Measurements from ENCODE around the gene ACACA. TPM values are rescaled to one million over a fixed set of nuclear protein-coding genes. Genes with fewer than 3 reads are reported as not detected.
A peak's percentile ranks its signal among the peaks of the same experiment; 100 is the strongest.

ACACA gene
- total and polyA plus RNA-seq, 2 experiments from 2014 or later, result 59.6 to 164 TPM

- Histone ChIP-seq H3K36me3 (ENCODE audit: insufficient read depth) (peaks cover 11% of the 10 kb centered on the region; the same call in 1 of the 2 replicates), H3K4me1 (ENCODE audit: insufficient read depth) (0 out of 2 replicates have a peak, but pooled peaks cover 4% of the 10 kb centered on the region), H3K4me3 (no peak overlapping the region), H3F3A (replicated peaks; ENCODE audit: low read depth) (no peaks in the 10 kb centered on the region), H3K79me2 (replicated peaks; ENCODE audit: insufficient read depth) (peaks cover 3% of the 10 kb centered on the region; the same call in 1 of the 2 replicates), H3K27ac (ENCODE audit: low read depth) (no peak overlapping the region), H3K27me3 (ENCODE audit: insufficient read depth) (no peaks in the 10 kb centered on the region), H3K9me2 (ENCODE audit: insufficient read depth) (no peaks in the 10 kb centered on the region), H4K20me1 (replicated peaks; ENCODE audit: insufficient read depth) (0 out of 2 replicates have a peak, but pooled peaks cover 6% of the 10 kb centered on the region), H2AFZ (no peak overlapping the region), H3K4me2 (no peak overlapping the region)
- no peak; the same call in 2 of the 3 replicates for ATAC-seq
- H3K36me3 Mint-ChIP-seq (ENCODE audit: low read depth), result peaks cover 12% of the 10 kb centered on the region; the same call in 1 of the 3 replicates
- H3K27me3 Mint-ChIP-seq (ENCODE audit: insufficient read depth, low read depth, poor library complexity), result peaks cover 2% of the 10 kb centered on the region
- H3K4me1 Mint-ChIP-seq, result peaks cover 23% of the 10 kb centered on the region
- H3K27ac Mint-ChIP-seq, result peak overlapping the region; percentile 39; the same call in 1 of the 2 replicates
- no peak overlapping the region for H3K4me3 Mint-ChIP-seq
- no peak for DNase-seq (ENCODE audit: low spot score)
- H3K9me3 Mint-ChIP-seq, result no peaks in the 10 kb centered on the region
- no peak for TF ChIP-seq ETS1 (IDR thresholded peaks at IDR 0.05)
- TF ChIP-seq ZNF331 (CRISPR knock-in tag; IDR thresholded peaks at IDR 0.05; ENCODE audit: low read depth), result no peak
- TF ChIP-seq ZNF114 (CRISPR knock-in tag; IDR thresholded peaks at IDR 0.05), result no peak
- TF ChIP-seq STAT1 (IDR thresholded peaks at IDR 0.05; ENCODE audit: unreplicated experiment), result no peak
- no peak for TF ChIP-seq ZNF462 (CRISPR knock-in tag; IDR thresholded peaks at IDR 0.05)
- no peak for TF ChIP-seq JUNB (IDR thresholded peaks at IDR 0.05; ENCODE audit: unreplicated experiment)
- TF ChIP-seq CREB1 (CRISPR knock-in tag; IDR thresholded peaks at IDR 0.05; ENCODE audit: low read depth), result no peak
- TF ChIP-seq, protein P1, sequence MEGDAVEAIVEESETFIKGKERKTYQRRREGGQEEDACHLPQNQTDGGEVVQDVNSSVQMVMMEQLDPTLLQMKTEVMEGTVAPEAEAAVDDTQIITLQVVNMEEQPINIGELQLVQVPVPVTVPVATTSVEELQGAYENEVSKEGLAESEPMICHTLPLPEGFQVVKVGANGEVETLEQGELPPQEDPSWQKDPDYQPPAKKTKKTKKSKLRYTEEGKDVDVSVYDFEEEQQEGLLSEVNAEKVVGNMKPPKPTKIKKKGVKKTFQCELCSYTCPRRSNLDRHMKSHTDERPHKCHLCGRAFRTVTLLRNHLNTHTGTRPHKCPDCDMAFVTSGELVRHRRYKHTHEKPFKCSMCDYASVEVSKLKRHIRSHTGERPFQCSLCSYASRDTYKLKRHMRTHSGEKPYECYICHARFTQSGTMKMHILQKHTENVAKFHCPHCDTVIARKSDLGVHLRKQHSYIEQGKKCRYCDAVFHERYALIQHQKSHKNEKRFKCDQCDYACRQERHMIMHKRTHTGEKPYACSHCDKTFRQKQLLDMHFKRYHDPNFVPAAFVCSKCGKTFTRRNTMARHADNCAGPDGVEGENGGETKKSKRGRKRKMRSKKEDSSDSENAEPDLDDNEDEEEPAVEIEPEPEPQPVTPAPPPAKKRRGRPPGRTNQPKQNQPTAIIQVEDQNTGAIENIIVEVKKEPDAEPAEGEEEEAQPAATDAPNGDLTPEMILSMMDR (conservative IDR thresholded peaks at IDR 0.05; ENCODE audit: low read depth in 2 of 2), result no peak
- TF ChIP-seq POLR2AphosphoS5 (IDR thresholded peaks at IDR 0.05; ENCODE audit: low read depth), result no peak
- TF ChIP-seq NANOG (IDR thresholded peaks at IDR 0.05; ENCODE audit: borderline replicate concordance), result no peak
- no peak for TF ChIP-seq EZH2 (IDR thresholded peaks at IDR 0.05; ENCODE audit: low read depth, unreplicated experiment)
- TF ChIP-seq REST (IDR thresholded peaks at IDR 0.05; ENCODE audit: unreplicated experiment), result no peak
- TF ChIP-seq EZH2phosphoT487 (IDR thresholded peaks at IDR 0.05; ENCODE audit: unreplicated experiment), result no peak
Observed at GRCh38 chr17:37212179-37212578, 194.5 kb downstream of the ACACA start.

Data from GM23338 (cell line).